Measurements from ENCODE around the gene MAP7D3.
A peak's percentile ranks its signal among the peaks of the same experiment; 100 is the strongest.
"Not testable (repeated sequence)": the region's sequence is repeated elsewhere in the genome, so short reads cannot be mapped to it uniquely, and the experiment has no call there.

MAP7D3 gene

DNA sequence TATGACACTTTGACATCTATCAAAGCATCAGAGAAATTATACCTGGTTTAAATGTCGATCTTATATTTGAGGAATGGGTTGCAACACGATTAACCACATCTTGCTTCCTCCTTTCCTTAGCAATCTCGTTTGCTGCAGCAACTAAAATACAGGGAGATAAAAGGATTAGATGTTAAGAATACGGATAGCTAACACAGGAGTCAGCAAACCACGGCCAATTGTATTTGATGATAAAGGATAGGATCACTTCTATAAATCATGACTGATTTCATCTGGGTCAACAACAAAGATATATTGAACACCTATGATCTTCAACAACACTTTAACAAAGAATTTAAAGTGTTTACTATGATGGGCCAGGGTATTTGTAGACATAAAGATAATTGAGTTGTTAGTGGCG is 5.0 kb downstream of the MAP7D3 start:
- no peak for DNase-seq

GRCh38 chrX:136237849-136238248 is 13.4 kb downstream of the MAP7D3 start:
- DNase-seq = not testable (repeated sequence)

DNA sequence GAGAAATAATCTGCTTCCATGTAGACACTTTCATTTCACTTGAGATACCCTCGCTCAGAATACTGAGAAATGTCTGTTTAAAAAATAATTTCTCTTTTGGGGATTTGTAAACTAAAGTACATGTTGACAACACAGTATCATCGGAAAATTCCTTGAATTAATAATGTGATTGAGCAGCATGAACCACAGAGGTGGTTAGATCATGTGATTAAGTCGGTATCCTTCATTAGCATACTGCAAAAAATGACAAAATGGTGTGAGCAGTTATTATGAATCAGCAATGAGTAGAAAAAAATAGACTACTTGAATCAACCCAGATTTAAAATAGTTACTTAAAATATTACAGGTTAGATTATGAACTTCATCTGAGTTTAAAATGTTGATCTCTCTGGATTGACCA is 14.1 kb downstream of the MAP7D3 start:
- DNase-seq = no peak

GRCh38 chrX:136228839-136229207 is 22.4 kb downstream of the MAP7D3 start:
- no peak for DNase-seq

GRCh38 chrX:136227948-136228838 is 23.0 kb downstream of the MAP7D3 start:
- DNase-seq = no peak

GRCh38 chrX:136227074-136227473 is 24.1 kb downstream of the MAP7D3 start:
- no peak for DNase-seq

DNA sequence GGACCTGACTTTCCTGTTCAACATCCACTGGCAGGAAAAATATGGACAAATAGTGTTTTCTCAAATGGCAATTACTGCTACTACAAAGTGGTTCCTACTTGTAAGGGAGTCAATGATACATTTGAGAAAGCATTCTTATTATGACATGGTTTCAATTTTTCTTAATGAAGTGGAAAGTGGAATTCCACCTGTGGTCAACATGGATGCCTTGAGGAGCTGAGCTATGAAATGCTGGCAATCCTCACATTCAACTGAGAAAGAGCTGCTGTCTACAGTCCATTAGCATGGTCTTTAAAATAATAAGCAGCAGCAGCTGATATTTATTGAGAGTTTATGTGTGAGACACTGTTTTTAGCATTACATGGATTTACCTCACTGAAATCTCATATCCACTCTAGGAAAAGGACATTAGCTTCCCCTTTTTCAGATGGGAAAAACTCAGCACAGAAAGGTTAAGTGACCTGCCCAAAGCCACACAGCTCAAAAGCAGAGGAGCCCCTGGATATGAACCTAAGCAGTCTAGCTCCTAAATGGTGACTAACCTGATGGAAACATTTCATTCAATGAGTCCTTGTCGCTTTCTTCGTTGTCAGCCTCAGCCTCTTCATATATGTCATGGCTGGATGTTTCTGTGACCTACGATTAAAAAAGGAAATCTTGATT is 29.2 kb downstream of the MAP7D3 start:
- DNase-seq = no peak

DNA sequence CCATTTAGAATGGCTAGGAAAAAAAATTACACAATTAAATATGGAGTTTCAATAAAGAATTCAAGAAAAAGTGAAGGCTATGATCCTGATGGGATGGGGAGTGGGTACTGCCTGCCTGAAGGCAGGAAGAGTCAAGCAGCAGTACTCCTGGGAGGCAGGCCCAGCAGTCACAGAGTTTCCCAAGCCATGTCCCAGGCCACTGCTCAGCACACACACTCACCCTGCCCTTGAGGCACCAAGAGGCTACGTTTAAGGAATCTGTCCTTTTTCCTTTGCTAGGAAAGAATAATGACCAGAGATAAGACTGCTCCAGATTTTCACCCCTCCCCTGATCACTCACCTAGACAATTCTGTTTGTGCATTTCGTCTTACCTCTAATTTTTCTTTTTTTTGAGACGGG is 30.2 kb downstream of the MAP7D3 start:
- no peak for DNase-seq

GRCh38 chrX:136220540-136220939 is 30.7 kb downstream of the MAP7D3 start:
- DNase-seq = no peak

- DNase-seq = no peak
Measured at GRCh38 chrX:136219893-136220292, 31.3 kb downstream of the MAP7D3 start.

- no peak for DNase-seq
Measured at GRCh38 chrX:136215559-136215958, 35.6 kb downstream of the MAP7D3 start.

DNA sequence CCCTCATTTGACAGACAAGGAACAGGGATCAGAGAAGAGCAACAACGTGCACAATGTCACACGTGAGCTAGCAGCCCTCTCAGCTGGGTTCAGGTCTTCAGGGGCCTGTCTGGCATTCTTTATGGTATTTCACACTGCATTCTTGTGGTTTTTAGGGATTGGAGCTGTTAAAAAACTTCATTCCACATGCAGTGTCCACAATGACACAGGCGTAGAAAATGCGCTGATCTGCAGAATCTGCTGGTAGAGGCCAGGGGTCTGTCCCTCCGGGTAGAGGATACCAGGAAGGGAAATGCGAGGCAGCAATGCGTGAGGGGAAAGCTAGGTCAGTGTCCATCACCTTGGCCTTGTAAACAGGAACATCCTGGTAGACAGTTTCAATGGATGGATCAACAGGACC is 36.6 kb downstream of the MAP7D3 start:
- no peak for DNase-seq

DNA sequence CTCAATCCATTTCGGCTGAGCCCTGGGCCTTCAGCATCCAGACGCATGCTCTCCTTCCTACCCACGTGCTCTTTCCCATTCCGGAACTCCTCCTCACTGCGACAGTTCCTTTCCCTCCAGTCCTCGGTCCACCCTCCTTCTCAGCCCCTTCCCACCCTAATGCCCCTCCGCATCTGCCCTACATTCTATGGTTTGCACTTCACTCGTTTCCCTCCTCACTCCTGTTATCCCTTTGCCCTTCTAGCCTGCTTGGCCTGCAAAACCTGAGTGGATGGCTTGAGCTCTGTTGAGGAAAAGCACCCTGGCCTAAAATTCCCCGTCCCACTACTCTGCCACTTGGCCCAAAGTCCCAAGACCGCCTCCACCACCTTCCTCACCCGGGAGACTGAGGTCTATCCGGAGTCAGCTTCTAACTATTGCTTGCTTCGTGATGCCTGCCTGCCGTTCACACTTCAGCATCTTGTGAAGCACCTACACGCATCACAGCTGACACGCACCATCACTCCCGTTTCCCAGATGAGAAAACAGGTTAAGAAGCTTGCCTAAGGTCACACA is 38.6 kb downstream of the MAP7D3 start:
- no peak for DNase-seq

DNA sequence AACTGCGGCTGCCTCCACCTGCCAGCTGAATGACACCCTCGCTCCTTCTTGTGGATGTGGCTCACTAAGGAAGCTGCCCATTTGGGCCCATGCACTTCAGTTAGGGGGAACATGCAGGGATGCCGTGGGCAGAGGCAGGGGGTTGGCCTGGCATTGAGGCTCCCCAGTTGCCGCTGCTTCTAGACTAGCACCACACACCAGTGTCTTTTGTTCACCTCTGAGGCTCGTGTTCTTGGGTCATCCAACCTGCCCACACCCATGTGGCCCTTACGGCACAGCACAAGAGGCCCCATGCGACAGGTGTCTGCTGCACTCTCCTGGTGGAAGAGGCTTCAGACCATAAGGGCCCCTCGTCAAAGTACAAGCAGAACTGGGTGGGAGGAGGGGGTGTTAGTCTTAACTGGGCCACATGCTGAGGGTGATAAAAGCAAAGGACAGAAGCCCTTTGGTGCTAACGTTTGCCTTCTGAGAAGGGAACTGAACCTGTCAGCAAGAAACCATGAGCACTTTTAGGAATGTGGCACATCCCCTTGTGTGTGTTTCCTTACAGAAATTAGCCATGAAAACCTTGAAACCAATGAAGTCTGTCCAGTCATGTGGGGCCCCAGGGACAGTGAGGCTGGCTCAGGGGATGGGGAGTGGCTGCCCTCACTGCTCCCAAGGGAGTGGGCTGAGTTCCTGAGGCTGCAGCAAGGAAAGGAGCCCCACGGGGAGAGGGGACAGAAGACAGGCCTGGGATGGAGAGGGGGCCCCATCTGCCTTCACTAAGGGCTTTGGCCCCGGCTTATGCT is 39.2 kb downstream of the MAP7D3 start:
- no peak for DNase-seq

DNA sequence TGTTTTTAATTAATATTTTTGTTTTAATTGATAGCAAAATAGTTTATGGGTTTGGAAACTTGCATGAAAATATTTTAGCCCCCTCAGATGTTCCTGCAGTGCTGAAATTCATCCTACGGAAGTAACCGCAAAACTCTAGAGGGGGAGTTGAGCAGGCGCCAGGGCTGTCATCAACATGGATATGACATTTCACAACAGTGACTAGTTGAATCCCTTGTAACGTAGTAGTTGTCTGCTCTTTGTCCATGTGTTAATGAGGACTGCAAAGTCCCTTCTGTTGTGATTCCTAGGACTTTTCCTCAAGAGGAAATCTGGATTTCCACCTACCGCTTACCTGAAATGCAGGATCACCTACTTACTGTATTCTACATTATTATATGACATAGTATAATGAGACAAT is 40.4 kb downstream of the MAP7D3 start:
- no peak for DNase-seq

GRCh38 chrX:136210243-136210642 is 41.0 kb downstream of the MAP7D3 start:
- DNase-seq = no peak

DNA sequence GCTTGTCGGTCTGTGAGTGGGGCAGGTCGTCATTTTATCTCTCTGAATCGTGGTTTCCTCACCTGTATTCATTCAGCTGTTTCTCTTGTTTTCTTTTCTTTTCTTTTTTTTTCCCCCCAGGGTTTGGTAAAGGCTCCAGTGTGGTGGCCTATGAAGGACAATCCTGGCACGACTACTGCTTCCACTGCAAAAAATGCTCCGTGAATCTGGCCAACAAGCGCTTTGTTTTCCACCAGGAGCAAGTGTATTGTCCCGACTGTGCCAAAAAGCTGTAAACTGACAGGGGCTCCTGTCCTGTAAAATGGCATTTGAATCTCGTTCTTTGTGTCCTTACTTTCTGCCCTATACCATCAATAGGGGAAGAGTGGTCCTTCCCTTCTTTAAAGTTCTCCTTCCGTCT is 41.4 kb downstream of the MAP7D3 start:
- no peak for DNase-seq

GRCh38 chrX:136209016-136209738 is 42.0 kb downstream of the MAP7D3 start:
- DNase-seq = peak; percentile 44

- no peak for DNase-seq
Measured at GRCh38 chrX:136207546-136207945, 43.7 kb downstream of the MAP7D3 start.

GRCh38 chrX:136206916-136207315 is 44.3 kb downstream of the MAP7D3 start:
- DNase-seq = no peak

GRCh38 chrX:136205882-136206380 is 45.3 kb downstream of the MAP7D3 start:
- no peak for DNase-seq

DNA sequence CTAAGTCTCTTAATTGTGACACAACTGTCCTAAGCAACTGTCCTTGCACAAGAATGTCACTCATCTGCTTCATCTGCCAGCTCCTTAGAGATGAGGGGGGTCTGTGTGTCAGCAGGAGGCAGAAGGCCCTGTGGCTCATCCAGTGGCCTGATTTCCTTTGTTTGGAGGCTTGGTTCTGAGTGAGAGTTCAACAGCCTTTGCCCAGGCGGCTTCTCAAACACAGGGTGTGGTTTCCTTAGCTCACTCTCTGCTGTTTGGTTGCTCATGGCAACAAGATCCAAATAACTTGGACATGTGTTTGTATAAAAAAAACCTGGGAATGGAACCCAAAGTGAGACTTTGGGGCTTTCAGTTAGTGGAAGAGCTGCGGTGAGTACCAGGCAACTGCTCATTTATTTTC is 46.6 kb downstream of the MAP7D3 start:
- DNase-seq = no peak

Measured in activated T-cell treated with anti-CD3 and anti-CD28 coated beads, Interleukin-2, amount 50 U/mL, for 1 hour (primary cell).